Measurements from ENCODE around the gene DUS1L.

- TF ChIP-seq POLR2A (IDR thresholded peaks at IDR 0.05), result peak in 1 of 2 donors; percentile 20
- TF ChIP-seq CTCF (IDR thresholded peaks at IDR 0.05), result no peak
- peak in 1 of 2 donors; percentile 64 for TF ChIP-seq POLR2AphosphoS5 (IDR thresholded peaks at IDR 0.05; ENCODE audit: insufficient read depth in 1 of 2, low read depth in 1 of 2)
Measured at GRCh38 chr17:82065638-82066303, at the start of gene DUS1L.
